DND-41 (cell line): ENCODE measurements around the gene TSPEAR.

Experiments used
- ATAC-seq: fragments of 200-7000 bp; cut with Tn5 transposase; 3 replicates; pipeline ENCODE4 v1.9.1; 2021; ENCODE audit warnings: low read depth; ENCODE audit not compliant: insufficient read depth
- DNase-seq: peaks from one replicate; pipeline ENCODE4 v3.0.0-alpha.2; 2020
- H2AFZ ChIP-seq: 2 replicates; pipeline ENCODE4 v1.6.0; 2012; ENCODE audit warnings: low read depth, low read length
- H3K27ac ChIP-seq: 2 replicates; pipeline ENCODE4 v1.5.1; 2012; ENCODE audit warnings: low read length, inconsistent platforms
- H3K27me3 ChIP-seq: fragments of 200-600 bp; sonication (generic); 2 replicates; pipeline ENCODE4 v1.6.0; 2012; ENCODE audit warnings: low read length, mild to moderate bottlenecking, inconsistent platforms; ENCODE audit not compliant: insufficient read depth, poor library complexity
- H3K36me3 ChIP-seq: 2 replicates; pipeline ENCODE4 v1.5.1; 2012; ENCODE audit warnings: low read length, inconsistent platforms; ENCODE audit not compliant: insufficient read depth
- H3K4me1 ChIP-seq: 2 replicates; pipeline ENCODE4 v1.5.1; 2012; ENCODE audit warnings: mild to moderate bottlenecking, low read length; ENCODE audit not compliant: insufficient read depth
- H3K4me2 ChIP-seq: 2 replicates; pipeline ENCODE4 v1.6.0; 2012; ENCODE audit warnings: mild to moderate bottlenecking, moderate library complexity, low read length, inconsistent platforms; ENCODE audit not compliant: insufficient read depth
- H3K4me3 ChIP-seq, 2 experiments: fragments of 200-600 bp in 1 of 2; shearing (Covaris generic) in 1 of 2; 2 replicates each; pipeline ENCODE4 v1.5.1; 2012 to 2016; ENCODE audit warnings: inconsistent platforms in 2 of 2, low read length in 2 of 2, mild to moderate bottlenecking in 2 of 2, low read depth in 1 of 2, moderate library complexity in 1 of 2
- H3K79me2 ChIP-seq: 2 replicates; pipeline ENCODE4 v1.6.0; 2012; ENCODE audit warnings: low read length, inconsistent platforms; ENCODE audit not compliant: insufficient read depth
- H3K9ac ChIP-seq: 2 replicates; pipeline ENCODE4 v1.6.0; 2012; ENCODE audit warnings: low read depth, mild to moderate bottlenecking, inconsistent platforms, low read length, moderate library complexity
- H3K9me3 ChIP-seq: 2 replicates; pipeline ENCODE4 v1.5.1; 2012; ENCODE audit warnings: low read length, moderate library complexity, mild to moderate bottlenecking, inconsistent platforms; ENCODE audit not compliant: insufficient read depth, severe bottlenecking
- H4K20me1 ChIP-seq: 2 replicates; pipeline ENCODE4 v1.6.0; 2012; ENCODE audit warnings: low read length; ENCODE audit not compliant: insufficient read depth
- CTCF ChIP-seq: IDR thresholded peaks from 2 replicates; pipeline ENCODE4 v1.5.1; 2012; ENCODE audit warnings: borderline replicate concordance, low read length, moderate library complexity, mild to moderate bottlenecking; ENCODE audit not compliant: poor library complexity, severe bottlenecking; ENCODE audit errors: extremely low read depth
- EZH2 ChIP-seq: IDR thresholded peaks from 3 replicates; pipeline ENCODE4 v1.6.1; 2012; ENCODE audit warnings: borderline replicate concordance, low read depth, mild to moderate bottlenecking, moderate library complexity, low read length, inconsistent platforms; ENCODE audit not compliant: severe bottlenecking

TSPEAR gene

DNA sequence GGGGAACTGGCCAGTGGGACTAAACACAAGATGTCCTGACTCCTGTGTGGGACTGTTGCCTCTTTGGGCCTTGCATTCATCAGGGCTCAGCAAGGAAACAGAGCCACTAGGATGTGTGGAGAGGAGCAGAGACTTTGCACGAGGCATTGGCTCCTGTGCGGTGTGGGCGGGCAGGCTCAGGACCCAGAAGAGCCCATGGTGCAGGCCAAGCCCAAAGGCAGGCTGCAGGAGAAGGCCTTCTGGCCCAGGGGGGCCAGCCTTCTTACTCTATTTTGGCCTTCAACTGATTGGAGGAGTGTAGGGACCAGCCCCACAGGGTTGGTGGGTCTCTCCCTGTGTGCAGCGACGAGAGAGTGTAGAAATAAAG, 232.6 kb downstream of the TSPEAR start:
- Histone ChIP-seq H4K20me1 (no peaks in the 10 kb centered on the region), H3K36me3 (no peaks in the 10 kb centered on the region), H3K4me3 (no peak overlapping the region), H3K4me2 (no peak overlapping the region), H3K27ac (no peak overlapping the region), H3K4me1 (no peaks in the 10 kb centered on the region), H3K9ac (no peak overlapping the region), H2AFZ (no peak overlapping the region), H3K79me2 (no peaks in the 10 kb centered on the region), H3K9me3 (no peaks in the 10 kb centered on the region), H3K27me3 (no peaks in the 10 kb centered on the region)
- DNase-seq (no peak), ATAC-seq (no peak)
- no peak for TF ChIP-seq CTCF
- TF ChIP-seq EZH2 = no peak

GRCh38 chr21:44478124-44478800, 233.1 kb downstream of the TSPEAR start:
- Histone ChIP-seq H3K36me3 (no peaks in the 10 kb centered on the region), H3K4me3 (no peak overlapping the region), H4K20me1 (no peaks in the 10 kb centered on the region), H3K4me2 (no peak overlapping the region), H3K9ac (no peak overlapping the region), H3K9me3 (no peaks in the 10 kb centered on the region), H2AFZ (no peak overlapping the region), H3K27me3 (no peaks in the 10 kb centered on the region), H3K4me1 (no peaks in the 10 kb centered on the region), H3K27ac (no peak overlapping the region), H3K79me2 (no peaks in the 10 kb centered on the region)
- ATAC-seq (no peak), DNase-seq (no peak)
- TF ChIP-seq CTCF (no peak), EZH2 (no peak)

- DNase-seq (no peak), ATAC-seq (no peak)
- TF ChIP-seq EZH2 = no peak
- no peak for TF ChIP-seq CTCF
- no peak overlapping the region for H2AFZ ChIP-seq
- no peaks in the 10 kb centered on the region for H3K9me3 ChIP-seq
- H3K4me3 ChIP-seq = no peak overlapping the region
- no peaks in the 10 kb centered on the region for H3K36me3 ChIP-seq
- H3K79me2 ChIP-seq = no peaks in the 10 kb centered on the region
- no peak overlapping the region for H3K4me2 ChIP-seq
- H3K27me3 ChIP-seq = no peaks in the 10 kb centered on the region
- H3K27ac ChIP-seq = no peak overlapping the region
- no peak overlapping the region for H3K9ac ChIP-seq
- no peaks in the 10 kb centered on the region for H4K20me1 ChIP-seq
- no peaks in the 10 kb centered on the region for H3K4me1 ChIP-seq
These were observed 233.7 kb downstream of the TSPEAR start for GRCh38 chr21:44477712-44478111.

DNA sequence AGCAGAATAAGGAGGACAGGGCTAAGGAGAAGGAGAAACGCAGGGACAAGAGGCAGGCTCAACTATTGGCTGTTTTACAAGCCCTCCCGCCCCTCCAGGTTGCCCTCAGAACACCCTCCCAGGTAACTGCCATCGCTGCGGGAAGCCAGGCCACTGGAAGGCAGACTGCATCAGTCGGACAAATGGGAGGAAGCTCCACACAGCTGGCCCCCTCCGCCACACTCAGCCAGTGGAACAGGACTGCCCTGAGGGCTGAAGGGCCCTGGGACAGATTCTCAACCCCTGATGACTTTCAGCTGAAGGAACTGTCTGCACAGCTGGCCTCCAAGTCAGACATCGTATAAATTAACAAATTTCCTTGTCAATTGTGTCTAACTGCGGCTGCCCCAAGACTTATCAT, 234.2 kb downstream of the TSPEAR start:
- ATAC-seq (no peak), DNase-seq (no peak)

More for the DNA sequence above, 234.2 kb downstream of the TSPEAR start:
- no peaks in the 10 kb centered on the region for H3K27me3 ChIP-seq
- no peaks in the 10 kb centered on the region for H3K79me2 ChIP-seq
- H4K20me1 ChIP-seq = no peaks in the 10 kb centered on the region
- no peak overlapping the region for H3K4me2 ChIP-seq
- no peak overlapping the region for H3K9ac ChIP-seq
- no peak overlapping the region for H3K4me3 ChIP-seq
- no peaks in the 10 kb centered on the region for H3K9me3 ChIP-seq
- no peaks in the 10 kb centered on the region for H3K36me3 ChIP-seq
- H3K27ac ChIP-seq = no peak overlapping the region
- H3K4me1 ChIP-seq = no peaks in the 10 kb centered on the region
- no peak overlapping the region for H2AFZ ChIP-seq
- no peak for TF ChIP-seq CTCF
- TF ChIP-seq EZH2 = no peak
